DND-41 (cell line): ENCODE results near the gene ALPK3.

Source experiments
- CTCF ChIP-seq: IDR thresholded peaks from 2 replicates; pipeline ENCODE4 v1.5.1; 2012; ENCODE audit warnings: borderline replicate concordance, low read length, moderate library complexity, mild to moderate bottlenecking; ENCODE audit not compliant: poor library complexity, severe bottlenecking; ENCODE audit errors: extremely low read depth
- EZH2 ChIP-seq: IDR thresholded peaks from 3 replicates; pipeline ENCODE4 v1.6.1; 2012; ENCODE audit warnings: borderline replicate concordance, low read depth, mild to moderate bottlenecking, moderate library complexity, low read length, inconsistent platforms; ENCODE audit not compliant: severe bottlenecking

DNA sequence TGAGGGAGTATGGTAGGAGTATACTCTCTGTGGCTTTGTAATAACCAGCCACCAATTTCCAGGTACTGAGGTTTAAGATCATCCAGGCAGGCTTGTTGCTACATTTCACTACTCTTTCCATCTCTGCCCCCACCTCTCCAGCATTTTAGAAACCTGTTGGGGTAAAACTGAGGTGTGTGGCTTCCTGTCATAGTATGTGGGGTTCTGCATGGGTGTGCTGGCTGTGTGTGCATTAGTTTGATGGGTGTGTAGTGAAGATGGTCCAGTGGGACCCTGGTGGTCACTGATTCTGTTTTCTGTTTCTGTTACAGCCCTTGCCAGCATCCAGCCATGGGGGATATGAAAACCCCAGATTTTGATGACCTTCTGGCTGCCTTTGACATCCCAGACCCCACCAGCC is 34.8 kb upstream of the ALPK3 start:
- TF ChIP-seq CTCF: no peak
- no peak for TF ChIP-seq EZH2
